Activated CD4-positive, alpha-beta T cell treated with anti-CD3 and anti-CD28 coated beads, Interleukin-2, Interleukin-4, amounts not matched to agents 100 ng/mL and 50 ng/mL, durations not matched to agents 16 hours and 8 hours (primary cell): ENCODE results near the gene VEGFB.

ENCODE experiments used
- DNase-seq: peaks from one replicate; pipeline ENCODE4 v3.0.0-alpha.2; 2020; ENCODE audit warnings: low spot score

The VEGFB gene

GRCh38 chr11:64284048-64284961 is 49.9 kb downstream of the VEGFB start, which contains the start of gene BAD:
BAD (minus strand) TSS chr11:64284665; CDS start chr11:64284368, 297 bp downstream.
- peak; percentile 97 for DNase-seq

- peak; percentile 86 for DNase-seq
Measured at GRCh38 chr11:64284962-64285884, 50.8 kb downstream of the VEGFB start, which contains the start of gene GPR137. GPR137 (plus strand) TSS chr11:64285848; CDS start chr11:64286525, 677 bp downstream.

DNA sequence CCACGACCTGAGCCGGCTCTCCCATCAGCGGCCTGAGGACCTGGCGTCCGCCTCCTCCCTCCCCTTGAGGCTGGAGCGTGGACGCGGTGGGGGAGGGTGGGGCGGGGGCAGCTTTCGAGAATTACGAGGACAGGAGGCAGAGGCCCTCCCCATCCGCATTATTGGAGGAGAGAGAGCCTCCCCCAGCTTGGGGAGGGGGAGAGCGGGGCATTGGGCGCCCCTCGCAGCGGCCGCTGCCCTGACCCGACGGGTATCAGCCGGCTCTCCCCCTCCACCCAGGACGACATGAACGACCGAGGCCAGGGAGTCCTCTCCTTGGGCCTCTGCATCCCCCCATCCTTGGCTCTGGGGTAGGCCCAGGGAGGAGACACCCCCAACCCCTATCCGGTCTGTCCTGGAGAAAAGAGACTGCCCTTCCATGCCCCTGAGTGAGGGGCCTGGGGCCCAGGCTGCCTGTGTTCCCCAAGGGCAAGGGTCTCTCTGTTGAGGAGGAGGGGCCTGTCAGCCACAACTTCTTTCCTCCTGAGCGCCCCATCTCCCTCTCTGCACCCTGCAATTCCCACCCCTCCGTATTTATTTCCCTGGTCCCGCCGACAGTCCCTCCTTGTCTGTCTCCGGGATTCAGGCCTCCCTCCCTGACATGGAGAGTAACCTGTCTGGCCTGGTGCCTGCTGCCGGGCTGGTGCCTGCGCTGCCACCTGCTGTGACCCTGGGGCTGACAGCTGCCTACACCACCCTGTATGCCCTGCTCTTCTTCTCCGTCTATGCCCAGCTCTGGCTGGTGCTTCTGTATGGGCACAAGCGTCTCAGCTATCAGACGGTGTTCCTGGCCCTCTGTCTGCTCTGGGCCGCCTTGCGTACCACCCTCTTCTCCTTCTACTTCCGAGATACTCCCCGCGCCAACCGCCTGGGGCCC is 51.8 kb downstream of the VEGFB start:
- DNase-seq, result peak; percentile 35

GRCh38 chr11:64286801-64287159 is 52.4 kb downstream of the VEGFB start:
- no peak for DNase-seq

DNA sequence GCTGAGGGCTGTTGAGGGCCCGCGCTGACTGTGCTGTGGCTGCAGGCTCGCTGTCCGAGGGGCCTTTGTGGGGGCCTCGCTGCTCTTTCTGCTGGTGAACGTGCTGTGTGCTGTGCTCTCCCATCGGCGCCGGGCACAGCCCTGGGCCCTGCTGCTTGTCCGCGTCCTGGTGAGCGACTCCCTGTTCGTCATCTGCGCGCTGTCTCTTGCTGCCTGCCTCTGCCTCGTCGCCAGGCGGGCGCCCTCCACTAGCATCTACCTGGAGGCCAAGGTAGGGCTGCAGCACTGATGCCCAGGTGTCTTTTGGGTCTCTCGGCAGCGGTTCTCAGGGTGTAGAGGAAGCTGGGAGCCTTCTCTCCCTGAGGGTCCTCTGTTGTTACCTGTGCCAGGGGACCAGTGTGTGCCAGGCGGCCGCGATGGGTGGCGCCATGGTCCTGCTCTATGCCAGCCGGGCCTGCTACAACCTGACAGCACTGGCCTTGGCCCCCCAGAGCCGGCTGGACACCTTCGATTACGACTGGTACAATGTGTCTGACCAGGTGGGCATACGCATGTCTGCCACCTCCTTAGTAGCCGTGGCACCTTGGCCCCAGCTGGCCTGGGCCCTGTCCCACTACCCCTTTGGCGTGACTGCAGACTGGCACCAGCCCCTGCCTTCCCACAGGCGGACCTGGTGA is 53.4 kb downstream of the VEGFB start:
- no peak for DNase-seq

DNA sequence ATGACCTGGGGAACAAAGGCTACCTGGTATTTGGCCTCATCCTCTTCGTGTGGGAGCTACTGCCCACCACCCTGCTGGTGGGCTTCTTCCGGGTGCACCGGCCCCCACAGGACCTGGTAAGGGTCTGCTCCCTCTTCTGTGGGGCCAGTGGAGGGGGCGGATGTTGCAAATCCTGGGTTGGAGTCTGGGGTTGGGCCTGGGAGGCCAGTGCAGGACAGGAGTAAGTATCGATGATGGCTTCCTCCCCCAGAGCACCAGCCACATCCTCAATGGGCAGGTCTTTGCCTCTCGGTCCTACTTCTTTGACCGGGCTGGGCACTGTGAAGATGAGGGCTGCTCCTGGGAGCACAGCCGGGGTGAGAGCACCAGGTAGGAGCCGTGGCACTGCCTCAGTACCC is 54.0 kb downstream of the VEGFB start:
- no peak for DNase-seq
